HCT116 (cell line): ENCODE measurements around the gene NHSL2. TPM values are rescaled to one million over a fixed set of nuclear protein-coding genes. Genes with fewer than 3 reads are reported as not detected.
A peak's percentile ranks its signal among the peaks of the same experiment; 100 is the strongest.

Experiments
- ATAC-seq: fragments of 200-7000 bp; cut with Tn5 transposase; 2 replicates; pipeline ENCODE4 v1.9.1; 2020; ENCODE audit warnings: mild to moderate bottlenecking, moderate library complexity
- BruUV-seq: library from RNA; stranded (reverse); fragments of 400-500 nt; replicated peaks from 2 replicates; lab custom pipeline; 2021; lab: Mats Ljungman, UMichigan
- CTCF ChIA-PET: fragments of 300-600 bp; sonication (Branson Sonifier 250); formaldehyde crosslinking; loops from one replicate; lab custom pipeline; 2021; ENCODE audit warnings: antibody characterized with exemption; lab: Charles Lee
- POLR2A ChIA-PET: fragments of 300-600, 350-600 bp; sonication (Branson Sonifier 250); formaldehyde crosslinking; loops from one replicate; lab custom pipeline; 2021; ENCODE audit warnings: antibody characterized with exemption; lab: Charles Lee
- RAD21 ChIA-PET, 2 experiments: fragments of 300-600 bp; sonication (Branson Sonifier 250); formaldehyde crosslinking; loops; one replicate each; lab custom pipeline; 2023; ENCODE audit warnings: low total read pairs in 2 of 2; ENCODE audit not compliant: uncharacterized antibody in 2 of 2, unreplicated experiment in 2 of 2, low non-redundant PET in 1 of 2; lab: Charles Lee
- DNase-seq: peaks from one replicate; pipeline ENCODE4 v3.0.0-alpha.2; 2010; ENCODE audit warnings: low read depth, low spot score
- H2AFZ ChIP-seq: fragments of 200-600 bp; shearing (Covaris generic), sonication (generic); 2 replicates; pipeline ENCODE4 v1.6.1; 2017; ENCODE audit warnings: low read depth, mixed run types, mixed read lengths, antibody characterized with exemption, low read length; ENCODE audit not compliant: poor library complexity, severe bottlenecking
- H3K27ac ChIP-seq: 2 replicates; pipeline ENCODE4 v1.5.1; 2012; ENCODE audit warnings: low read depth, low read length
- H3K27me3 ChIP-seq: fragments of 200-600 bp; sonication (generic); 2 replicates; pipeline ENCODE4 v1.6.1; 2016; ENCODE audit warnings: mixed run types, low read length, mixed read lengths; ENCODE audit not compliant: insufficient read depth
- H3K36me3 ChIP-seq, 2 experiments: fragments of 200-500 bp in 1 of 2; fragments of 200-600 bp in 1 of 2; sonication (Bioruptor generic) in 1 of 2; sonication (generic) in 1 of 2; 2 replicates each; pipeline versions ENCODE4 v1.5.1 to v1.6.1; 2014 to 2016; ENCODE audit warnings: low read length in 2 of 2, inconsistent platforms in 1 of 2, mixed read lengths in 1 of 2, mixed run types in 1 of 2; ENCODE audit not compliant: insufficient read depth in 2 of 2, control insufficient read depth in 1 of 2
- H3K4me1 ChIP-seq, 2 experiments: fragments of 200-600 bp in 1 of 2; sonication (generic) in 1 of 2; 2 replicates each; pipeline versions ENCODE4 v1.5.1 to v1.6.1; 2012 to 2017; ENCODE audit warnings: low read length in 2 of 2, inconsistent platforms in 1 of 2, mild to moderate bottlenecking in 1 of 2, mixed read lengths in 1 of 2, mixed run types in 1 of 2, moderate library complexity in 1 of 2; ENCODE audit not compliant: insufficient read depth in 2 of 2, control insufficient read depth in 1 of 2
- H3K4me2 ChIP-seq: fragments of 200-600 bp; sonication (generic); 2 replicates; pipeline ENCODE4 v1.6.1; 2017; ENCODE audit warnings: mixed run types, low read length, mixed read lengths
- H3K4me3 ChIP-seq, 2 experiments: fragments of 200-600 bp in 1 of 2; sonication (generic) in 1 of 2; replicated peaks in 1 of 2; 2 replicates each; pipeline ENCODE4 v1.5.1; 2011 to 2016; ENCODE audit warnings: low read length in 2 of 2, control low read depth in 1 of 2, low read depth in 1 of 2, mild to moderate bottlenecking in 1 of 2, mixed read lengths in 1 of 2, mixed run types in 1 of 2
- H3K79me2 ChIP-seq: fragments of 200-600 bp; sonication (generic); 2 replicates; pipeline ENCODE4 v1.6.1; 2017; ENCODE audit warnings: mild to moderate bottlenecking, mixed run types, low read length, moderate library complexity, mixed read lengths; ENCODE audit not compliant: insufficient read depth
- H3K9ac ChIP-seq: fragments of 200-600 bp; sonication (generic); 2 replicates; pipeline ENCODE4 v1.6.1; 2016; ENCODE audit warnings: low read length, mixed read lengths
- H3K9me2 ChIP-seq: fragments of 200-600 bp; sonication (generic), shearing (Covaris generic); 2 replicates; pipeline ENCODE4 v1.6.1; 2017; ENCODE audit warnings: mixed run types, mild to moderate bottlenecking, moderate library complexity; ENCODE audit not compliant: insufficient read depth
- H3K9me3 ChIP-seq, 2 experiments: fragments of 200-500 bp in 1 of 2; fragments of 200-600 bp in 1 of 2; sonication (Bioruptor generic) in 1 of 2; sonication (generic) in 1 of 2; 2 replicates each; pipeline ENCODE4 v1.6.1; 2014 to 2017; ENCODE audit warnings: low read length in 2 of 2, mixed read lengths in 2 of 2, inconsistent platforms in 1 of 2, low read depth in 1 of 2, mild to moderate bottlenecking in 1 of 2, mixed run types in 1 of 2, moderate library complexity in 1 of 2; ENCODE audit not compliant: control insufficient read depth in 1 of 2, insufficient read depth in 1 of 2
- H4K20me1 ChIP-seq: fragments of 200-600 bp; sonication (generic), shearing (Covaris generic); 2 replicates; pipeline ENCODE4 v1.6.1; 2017; ENCODE audit warnings: mixed run types, mild to moderate bottlenecking, moderate library complexity; ENCODE audit not compliant: insufficient read depth
- CBX3 ChIP-seq: IDR thresholded peaks from 2 replicates; pipeline ENCODE4 v1.6.1; 2012; ENCODE audit warnings: low read depth
- CEBPB ChIP-seq: IDR thresholded peaks from 2 replicates; pipeline ENCODE4 v1.6.1; 2012; ENCODE audit warnings: low read depth
- EZH2 ChIP-seq: fragments of 200-600 bp; sonication (generic); IDR thresholded peaks from 2 replicates; pipeline ENCODE4 v1.6.1; 2017; ENCODE audit warnings: antibody characterized with exemption, mixed run types
- JUND ChIP-seq: IDR thresholded peaks from 2 replicates; pipeline ENCODE4 v1.6.1; 2012
- POLR2AphosphoS5 ChIP-seq: IDR thresholded peaks from 2 replicates; pipeline ENCODE4 v1.6.1; 2011; ENCODE audit warnings: mild to moderate bottlenecking, low read depth, low read length, moderate library complexity
- SRF ChIP-seq: IDR thresholded peaks from 2 replicates; pipeline ENCODE4 v1.6.1; 2012; ENCODE audit warnings: low read depth
- intact Hi-C: fragments of 100-400 bp; cut with micrococcal nuclease; formaldehyde crosslinking; loops from 2 replicates; pipeline ENCODE4 v1.10.0; 2022
- total RNA-seq: library from RNA; stranded (reverse); gene quantifications from one replicate; pipeline ENCODE4 v1.2.1, GENCODE V29; 2021; ENCODE audit not compliant: unreplicated experiment

NHSL2 gene
- total RNA-seq, 1 experiment from 2014 or later: 0.22 TPM

GRCh38 chrX:71922686-71923085 lies 12.0 kb downstream of the NHSL2 start:
- Histone ChIP-seq H4K20me1 (no peaks in the 10 kb centered on the region), H3K9me3 (no peaks in the 10 kb centered on the region), H3K4me3 (no peak overlapping the region), H3K79me2 (no peaks in the 10 kb centered on the region), H3K27me3 (no peaks in the 10 kb centered on the region), H3K4me2 (no peak overlapping the region), H3K4me1 (peaks cover 2 to 11% of the 10 kb centered on the region in 2 experiments), H3K9ac (no peak overlapping the region), H3K9me2 (no peaks in the 10 kb centered on the region)
- ATAC-seq (no peak), DNase-seq (no peak)
- CTCF ChIA-PET: no interaction called here
- BruUV-seq: no TSS peak
- RAD21 ChIA-PET: no interaction called here
- POLR2A ChIA-PET: no interaction called here
- intact Hi-C loops: no loop called here
- TF ChIP-seq JUND (no peak), CEBPB (peak; percentile 39; the same call in 1 of the 2 replicates), POLR2AphosphoS5 (no peak), SRF (no peak)
- TF ChIP-seq, all 23 proteins: peak for 1
- Histone ChIP-seq H3K27ac (no peak overlapping the region), H3K36me3 (no peaks in the 10 kb centered on the region), H2AFZ (no peak overlapping the region)

GRCh38 chrX:71923516-71923915 lies 12.9 kb downstream of the NHSL2 start:
- no peak overlapping the region for H2AFZ ChIP-seq
- H3K9me3 ChIP-seq: no peaks in the 10 kb centered on the region
- no peaks in the 10 kb centered on the region for H4K20me1 ChIP-seq
- no TSS peak for BruUV-seq
- no peak overlapping the region for H3K27ac ChIP-seq
- no peak for ATAC-seq
- no peaks in the 10 kb centered on the region for H3K36me3 ChIP-seq
- RAD21 ChIA-PET: no interaction called here
- TF ChIP-seq CBX3 (no peak), EZH2 (no peak)
- no peak overlapping the region for H3K9ac ChIP-seq
- no peak for DNase-seq
- no peak overlapping the region for H3K4me2 ChIP-seq
- intact Hi-C loops: no loop called here
- CTCF ChIA-PET: no interaction called here
- H3K4me3 ChIP-seq: no peak overlapping the region
- H3K4me1 ChIP-seq: peaks cover 2 to 11% of the 10 kb centered on the region in 2 experiments
- no peaks in the 10 kb centered on the region for H3K79me2 ChIP-seq
- POLR2A ChIA-PET: no interaction called here
- H3K9me2 ChIP-seq: no peaks in the 10 kb centered on the region
- no peaks in the 10 kb centered on the region for H3K27me3 ChIP-seq
